GM21529 (cell line): ENCODE data around the gene DNAJB6.

Experiments
- ATAC-seq: cut with Tn5 transposase; IDR thresholded peaks from one replicate; pipeline ENCODE4 v1.9.1; 2021; ENCODE audit not compliant: unreplicated experiment

DNAJB6 gene

GRCh38 chr7:157366722-157367121 lies 29.9 kb downstream of the DNAJB6 start:
- ATAC-seq, result no peak

DNA sequence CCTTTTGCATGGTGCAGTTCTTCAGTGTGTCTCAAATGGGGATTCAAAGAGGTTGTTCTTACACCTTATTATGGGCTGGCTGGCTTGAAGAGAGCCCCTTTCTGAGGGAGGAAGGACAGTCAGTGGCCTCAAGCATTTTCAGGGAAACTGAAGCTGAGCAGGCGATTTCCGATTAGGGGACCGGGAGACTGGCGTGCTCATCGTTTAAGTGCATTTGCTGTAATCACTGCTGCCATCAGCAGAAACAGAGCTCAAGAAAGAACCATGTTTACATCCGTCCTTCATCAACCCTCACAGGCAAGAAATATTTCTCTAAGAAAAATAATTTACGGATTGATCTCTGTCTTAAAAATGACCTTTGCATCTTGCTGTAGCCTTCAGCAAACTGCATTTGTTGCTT lies 32.2 kb downstream of the DNAJB6 start:
- ATAC-seq, result no peak

DNA sequence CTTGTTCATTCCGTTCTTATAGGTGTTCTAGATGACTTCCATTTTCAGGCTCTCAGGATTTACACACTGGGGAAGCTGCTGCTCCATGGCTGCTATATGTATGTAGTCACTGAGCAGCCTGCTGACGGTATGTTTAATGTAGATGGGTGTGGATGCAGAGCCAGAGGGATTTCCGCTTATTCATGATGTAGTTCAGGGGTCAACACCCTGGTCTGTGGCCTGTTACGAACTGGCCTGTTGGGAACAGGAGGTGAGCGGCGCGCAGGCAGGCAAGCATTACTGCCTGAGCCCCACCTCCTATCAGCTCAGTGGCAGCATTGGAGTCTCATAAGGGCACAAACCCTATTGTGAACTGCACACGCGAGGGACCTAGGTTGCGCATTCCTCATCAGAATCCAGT lies 33.9 kb downstream of the DNAJB6 start:
- ATAC-seq, result no peak

DNA sequence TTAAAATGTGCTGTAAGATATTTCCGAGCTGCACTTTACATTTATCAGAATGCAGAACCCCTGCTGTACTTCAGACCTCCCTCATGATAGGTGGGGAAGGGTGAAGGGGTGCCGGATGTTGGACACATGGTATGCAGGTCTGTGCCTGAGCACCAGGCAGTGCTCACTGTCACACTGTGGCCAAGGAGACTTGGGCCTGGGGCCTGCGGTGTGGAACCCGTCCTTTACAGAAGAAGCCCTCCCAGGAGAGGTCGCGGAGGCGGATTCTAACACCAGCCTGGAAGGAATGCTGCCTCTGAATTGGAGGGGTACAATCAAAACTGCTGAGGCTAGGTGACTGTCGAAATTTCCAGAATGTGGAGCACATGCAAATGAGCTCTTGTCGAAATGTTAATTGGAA lies 34.5 kb downstream of the DNAJB6 start:
- ATAC-seq, result no peak

DNA sequence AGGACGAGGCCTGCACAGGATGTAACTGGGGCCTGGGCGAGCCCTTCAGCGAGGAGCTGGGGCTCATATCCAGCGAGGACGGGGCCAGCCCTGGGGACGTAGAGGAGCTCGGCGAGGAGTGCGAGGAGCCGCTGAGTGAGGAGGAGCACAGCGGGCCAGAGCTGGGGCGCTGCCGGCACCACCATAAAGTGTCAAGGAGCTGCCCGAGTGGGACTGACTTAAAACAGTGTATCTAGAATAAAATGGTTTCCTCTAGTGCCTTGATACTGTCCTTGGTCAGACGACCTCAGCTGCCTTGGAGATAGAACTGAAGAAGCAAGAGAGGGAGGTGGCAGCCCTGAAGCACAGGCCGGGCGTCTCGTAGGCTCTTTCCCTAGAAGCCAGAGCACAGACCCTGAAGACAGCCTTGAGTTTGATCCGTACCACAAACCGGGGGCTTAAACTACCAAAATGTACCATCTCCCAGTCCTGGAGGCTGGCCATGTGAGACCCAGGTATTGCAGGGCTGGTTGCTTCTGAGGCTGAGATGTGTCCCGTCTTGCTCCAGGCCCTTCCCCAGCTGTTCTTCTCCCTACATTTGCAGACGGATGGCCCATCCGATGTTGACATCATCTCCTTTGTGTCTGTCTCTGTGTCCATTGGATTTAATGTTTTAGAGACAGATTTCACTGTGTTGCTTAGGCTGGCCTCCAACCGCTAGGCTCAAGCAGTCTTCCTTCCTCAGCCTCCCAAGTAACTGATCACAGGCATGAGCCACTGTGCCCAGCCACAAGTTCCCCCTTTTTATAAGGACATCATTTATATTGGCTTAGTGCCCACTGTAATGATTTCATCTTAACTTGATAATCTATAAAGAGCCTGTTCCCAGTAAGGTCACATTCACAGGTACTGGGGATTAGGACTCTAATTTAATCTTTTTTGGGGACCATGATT lies 35.8 kb downstream of the DNAJB6 start:
- no peak for ATAC-seq

- no peak for ATAC-seq
These were observed 36.7 kb downstream of the DNAJB6 start for GRCh38 chr7:157373493-157373892.

DNA sequence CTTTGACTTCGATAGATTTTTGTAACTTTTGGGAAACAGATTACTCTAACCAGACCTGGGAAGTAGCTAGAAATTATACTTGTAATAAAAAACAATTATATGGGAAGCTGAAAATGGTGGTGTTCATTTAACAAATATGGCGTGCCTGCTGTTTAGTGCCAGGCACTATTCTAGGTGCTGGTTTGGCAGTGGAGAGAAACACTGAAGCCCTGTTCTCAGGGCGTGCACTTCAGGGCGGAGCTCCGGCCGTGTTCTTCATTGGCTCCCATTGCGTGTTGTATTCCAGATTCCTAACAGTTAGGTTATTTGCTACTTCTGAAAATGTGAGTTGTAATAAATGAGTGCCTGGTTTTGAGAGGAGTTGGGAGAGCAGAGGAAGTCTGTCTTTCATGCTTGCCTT lies 38.6 kb downstream of the DNAJB6 start:
- no peak for ATAC-seq

DNA sequence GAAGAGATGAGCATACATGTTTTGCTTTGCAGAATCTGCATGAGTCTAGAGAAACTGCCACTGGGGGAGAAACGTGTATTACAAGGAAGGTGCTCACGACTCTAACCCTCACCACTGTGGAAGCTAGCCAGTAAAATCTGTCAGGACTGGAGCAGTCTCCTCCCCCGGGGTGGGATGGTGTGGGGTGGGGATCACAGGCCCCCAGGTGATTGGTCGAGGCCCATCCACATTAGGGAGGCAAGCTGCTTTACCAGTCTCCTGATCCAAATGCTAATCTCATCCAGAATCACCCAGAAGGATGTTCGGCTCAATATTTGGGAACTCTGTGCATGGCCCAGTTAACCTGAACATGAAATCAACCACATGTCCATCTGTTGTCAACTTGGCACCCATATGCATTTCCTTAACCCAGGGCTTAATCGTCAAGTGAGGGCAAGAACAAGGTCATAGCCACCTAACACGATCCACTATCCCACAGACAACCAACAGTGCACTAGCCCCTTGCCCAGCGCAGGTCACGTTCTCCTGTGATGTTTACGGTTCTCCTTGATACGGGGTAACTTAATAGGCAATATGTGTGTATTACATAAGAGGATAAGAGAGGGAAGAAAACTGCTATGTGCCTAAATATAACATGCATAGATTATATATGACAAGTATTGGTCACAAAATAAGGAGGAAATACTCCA lies 40.8 kb downstream of the DNAJB6 start:
- no peak for ATAC-seq

- ATAC-seq, result no peak
These were observed 41.6 kb downstream of the DNAJB6 start for GRCh38 chr7:157378390-157378789.

DNA sequence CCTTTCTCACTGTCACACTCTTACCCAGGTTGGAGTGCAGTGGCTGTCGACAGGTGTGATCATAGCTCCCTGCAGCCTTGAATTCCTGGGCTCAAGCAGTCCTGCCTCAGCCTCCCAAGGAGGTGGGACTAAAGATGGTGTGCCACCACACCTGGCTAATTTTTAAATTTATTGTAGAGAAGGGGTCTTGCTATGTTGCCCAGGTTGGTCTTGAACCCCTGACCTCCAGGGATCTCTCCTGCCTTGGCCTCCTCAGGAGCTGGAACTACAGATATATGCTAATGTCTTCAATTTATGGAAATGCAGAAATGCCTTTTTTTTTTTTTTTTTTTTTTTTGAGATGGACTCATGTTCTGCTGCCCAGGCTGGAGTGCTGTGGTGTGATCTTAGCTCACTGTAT lies 42.7 kb downstream of the DNAJB6 start:
- ATAC-seq, result no peak

DNA sequence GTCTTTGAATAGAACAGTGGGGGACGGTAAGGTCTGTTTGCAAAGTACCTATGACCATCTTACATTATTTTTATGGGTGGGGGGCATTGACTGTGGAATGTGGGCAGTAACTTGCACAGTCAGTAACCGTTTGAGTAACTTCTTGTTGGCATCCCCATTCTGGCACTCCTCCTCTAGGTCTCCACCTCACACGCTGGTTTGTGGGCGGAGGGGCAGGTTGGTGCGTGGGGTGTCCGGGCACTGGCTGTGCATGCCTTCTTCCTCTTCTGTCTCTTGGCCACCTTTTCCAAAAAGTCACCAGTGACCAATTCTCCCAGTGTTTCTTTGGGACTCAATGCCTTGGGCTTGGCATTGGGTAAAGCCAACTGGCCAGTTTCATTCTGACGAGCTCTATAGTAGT lies 43.6 kb downstream of the DNAJB6 start:
- ATAC-seq, result no peak

GRCh38 chr7:157383868-157384267 lies 47.1 kb downstream of the DNAJB6 start:
- no peak for ATAC-seq

- ATAC-seq, result no peak
These were observed 47.5 kb downstream of the DNAJB6 start for GRCh38 chr7:157384301-157384700.

- peak; percentile 97 for ATAC-seq
These were observed 50.4 kb downstream of the DNAJB6 start for GRCh38 chr7:157386979-157387800.

DNA sequence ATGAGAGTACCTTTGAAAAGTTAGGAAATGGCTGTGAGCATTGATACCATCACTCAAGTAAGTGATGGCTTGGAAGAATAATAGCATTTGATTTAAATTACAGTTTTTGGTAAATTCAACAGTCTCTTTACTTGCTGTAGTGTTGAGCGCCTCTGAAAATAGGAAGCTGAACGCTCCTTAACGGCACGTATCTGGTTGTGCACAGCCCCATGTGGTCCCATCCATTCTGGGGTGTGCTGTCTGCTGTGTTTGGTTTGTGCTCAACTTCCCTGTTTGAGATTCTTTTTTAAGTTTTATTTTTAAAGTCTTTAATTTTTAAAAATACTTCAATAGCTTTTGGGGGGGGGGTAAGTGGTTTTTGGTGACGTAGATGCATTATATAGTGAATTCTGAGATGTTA lies 51.5 kb downstream of the DNAJB6 start:
- no peak for ATAC-seq

- no peak for ATAC-seq
These were observed 53.3 kb downstream of the DNAJB6 start for GRCh38 chr7:157389951-157390730.

DNA sequence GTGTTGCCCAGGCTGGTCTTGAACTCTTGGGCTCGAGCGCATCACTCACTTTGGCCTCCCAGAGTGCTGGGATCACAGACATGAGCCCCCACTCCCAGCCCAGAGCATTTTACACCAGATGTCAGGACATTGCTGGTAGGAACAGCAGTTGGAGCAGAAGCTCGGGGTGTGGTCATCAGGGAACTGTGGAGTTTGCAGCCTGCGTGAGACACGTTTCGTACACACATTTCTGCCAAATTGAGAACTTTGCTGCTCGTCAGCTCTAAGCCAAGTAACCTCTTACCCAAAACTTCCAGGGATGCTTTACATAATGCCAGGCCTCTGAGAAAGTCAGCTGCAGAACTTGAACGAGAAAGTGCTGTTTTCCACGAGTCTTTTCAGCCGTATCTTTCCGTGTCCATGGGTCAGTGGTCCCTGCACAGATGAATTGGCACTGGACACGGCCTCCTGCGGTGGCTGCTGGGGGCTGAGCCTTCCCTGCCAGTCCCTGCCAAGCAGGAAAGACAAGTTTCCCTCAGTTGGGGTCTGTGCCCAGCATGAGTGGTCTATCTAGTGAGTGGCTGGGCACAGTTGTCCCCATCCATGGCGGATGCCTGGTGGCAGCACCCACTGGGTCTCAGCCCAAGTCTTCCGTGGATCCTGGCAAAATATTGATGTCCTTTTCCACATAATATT lies 54.4 kb downstream of the DNAJB6 start:
- no peak for ATAC-seq

GRCh38 chr7:157392256-157393037 lies 55.6 kb downstream of the DNAJB6 start:
- ATAC-seq, result no peak
